Eye (tissue), 1 donor: ENCODE measurements around the gene FBXO34.

Experiments used
- DNase-seq: peaks from one replicate; pipeline ENCODE4 v3.0.0-alpha.2; 2015

FBXO34 gene

GRCh38 chr14:55384536-55384935 is 113.3 kb downstream of the FBXO34 start:
- DNase-seq = no peak

- DNase-seq = no peak
Measured at GRCh38 chr14:55386037-55386808, 115.0 kb downstream of the FBXO34 start.

GRCh38 chr14:55387121-55387520 is 115.9 kb downstream of the FBXO34 start:
- no peak for DNase-seq

GRCh38 chr14:55388160-55388559 is 116.9 kb downstream of the FBXO34 start:
- no peak for DNase-seq

- DNase-seq = no peak
Measured at GRCh38 chr14:55389330-55389729, 118.1 kb downstream of the FBXO34 start.

- DNase-seq = peak; percentile 2
Measured at GRCh38 chr14:55398679-55399078, 127.5 kb downstream of the FBXO34 start.

- DNase-seq = no peak
Measured at GRCh38 chr14:55399183-55399582, 128.0 kb downstream of the FBXO34 start.

GRCh38 chr14:55399852-55400251 is 128.6 kb downstream of the FBXO34 start:
- no peak for DNase-seq

GRCh38 chr14:55401751-55402150 is 130.5 kb downstream of the FBXO34 start:
- no peak for DNase-seq
